ENCODE measurements around the gene ADAMTS13.
A peak's percentile ranks its signal among the peaks of the same experiment; 100 is the strongest.

Gene ADAMTS13

DNA sequence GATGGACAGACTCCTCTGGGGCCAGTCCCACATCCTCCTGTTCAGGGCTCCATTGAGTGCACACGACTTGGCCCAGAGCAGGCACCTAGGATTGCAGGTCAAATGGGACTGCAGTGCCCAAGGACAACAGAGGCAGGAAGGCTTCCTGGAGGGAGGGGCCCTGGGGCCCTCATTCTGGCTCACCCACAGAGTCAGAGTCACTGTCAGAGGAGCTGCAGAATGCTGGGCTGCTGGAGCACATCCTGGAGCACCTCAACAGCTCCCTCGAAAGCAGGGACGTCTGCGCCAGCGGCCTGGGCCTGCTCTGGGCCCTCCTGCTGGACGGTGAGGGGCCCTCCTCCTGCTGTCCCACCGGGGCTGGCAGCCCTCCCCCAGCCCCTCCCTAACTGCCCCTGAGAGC, 19.5 kb upstream of the ADAMTS13 start:
- Mint-ChIP-seq H3K27me3 (no peaks in the 10 kb centered on the region), H3K4me1 (peaks cover 17% of the 10 kb centered on the region), H3K9me3 (no peaks in the 10 kb centered on the region), H3K36me3 (peaks cover 13% of the 10 kb centered on the region), H3K4me3 (no peak overlapping the region), H3K27ac (no peak overlapping the region)
- DNase-seq (ENCODE audit: low spot score in 2 of 2), result no peak
- no peak for ATAC-seq (ENCODE audit: low read depth)

GRCh38 chr9:133403766-133404453, 18.3 kb upstream of the ADAMTS13 start:
- Mint-ChIP-seq H3K27ac (no peak overlapping the region), H3K4me1 (peaks cover 17% of the 10 kb centered on the region), H3K36me3 (peaks cover 13% of the 10 kb centered on the region), H3K9me3 (no peaks in the 10 kb centered on the region), H3K4me3 (no peak overlapping the region), H3K27me3 (no peaks in the 10 kb centered on the region)
- peak; percentile 45 to 46 for DNase-seq (ENCODE audit: low spot score in 2 of 2)
- peak; percentile 55 for ATAC-seq (ENCODE audit: low read depth)

DNA sequence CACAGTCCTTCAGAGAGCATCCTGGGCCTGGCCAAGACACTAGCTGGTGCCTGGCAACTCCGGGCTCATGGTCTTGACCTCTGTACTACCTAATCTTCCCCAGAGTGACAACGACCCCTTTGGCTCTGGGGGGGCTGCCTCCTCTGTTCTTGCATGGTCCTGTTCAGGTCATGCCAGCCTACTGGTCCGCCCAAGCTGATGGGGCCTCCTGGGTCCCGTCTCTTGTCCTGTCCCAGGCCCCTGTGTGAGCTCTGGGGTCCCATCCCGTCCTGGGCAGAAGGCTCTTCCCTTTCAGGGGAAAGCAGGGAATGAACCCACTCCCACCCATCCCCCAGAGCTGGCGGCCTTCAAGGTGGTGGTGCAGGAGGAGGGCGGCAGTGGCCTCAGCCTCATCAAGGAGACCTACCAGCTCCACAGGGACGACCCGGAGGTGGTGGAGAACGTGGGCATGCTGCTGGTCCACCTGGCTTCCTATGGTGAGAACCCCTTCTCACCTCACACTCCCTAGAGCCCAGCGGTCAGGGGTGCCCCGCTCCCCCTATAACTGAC, 17.6 kb upstream of the ADAMTS13 start:
- Mint-ChIP-seq H3K27me3 (no peaks in the 10 kb centered on the region), H3K9me3 (no peaks in the 10 kb centered on the region), H3K27ac (no peak overlapping the region), H3K36me3 (peaks cover 13% of the 10 kb centered on the region), H3K4me1 (peaks cover 15% of the 10 kb centered on the region), H3K4me3 (no peak overlapping the region)
- DNase-seq (ENCODE audit: low spot score in 2 of 2), result no peak
- no peak for ATAC-seq (ENCODE audit: low read depth)

DNA sequence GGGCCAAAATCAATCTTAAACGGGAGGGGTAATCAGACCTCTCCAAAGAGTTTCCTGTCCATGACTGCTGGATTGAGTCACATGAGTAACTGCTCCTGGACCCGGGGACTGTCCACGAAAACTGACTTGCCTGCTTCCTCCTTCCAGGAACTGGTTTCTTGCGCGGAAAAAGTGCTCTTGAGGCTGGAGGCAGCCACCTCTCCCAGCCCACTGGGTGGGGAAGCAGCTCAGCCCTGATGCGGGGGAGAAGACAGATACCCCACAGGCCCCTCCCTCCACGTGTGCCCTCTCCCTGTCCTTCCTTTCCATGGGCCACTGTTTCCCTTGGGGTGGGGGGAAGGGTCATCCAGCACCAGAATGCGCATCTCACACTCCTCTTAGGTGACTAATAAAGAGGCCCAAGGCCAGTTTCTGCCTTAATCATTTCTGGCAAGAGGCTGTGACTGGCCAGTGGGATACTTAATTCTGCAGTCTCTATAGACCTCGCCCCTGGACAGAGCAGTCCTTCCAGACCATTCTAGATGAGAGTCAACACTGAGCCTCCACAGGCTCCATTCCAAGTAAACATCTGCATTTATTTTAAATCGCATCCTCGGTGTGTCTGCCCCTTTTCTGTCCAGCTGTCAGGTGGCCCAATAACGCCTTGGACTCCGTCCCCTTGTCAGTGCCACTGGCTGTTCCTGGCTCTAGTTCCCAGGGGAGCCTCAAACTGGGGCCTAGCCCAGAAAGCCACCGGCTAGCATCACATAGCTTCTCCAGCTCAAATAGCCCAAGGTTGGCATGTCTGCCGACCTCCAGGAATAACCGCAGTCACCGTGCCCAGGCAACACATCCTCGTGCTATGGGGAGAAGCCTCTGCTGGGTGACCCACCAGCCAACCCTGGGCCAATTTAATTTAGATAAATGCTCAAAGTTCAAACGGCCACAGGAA, 16.4 kb upstream of the ADAMTS13 start:
- Mint-ChIP-seq H3K9me3 (no peaks in the 10 kb centered on the region), H3K4me3 (no peak overlapping the region), H3K4me1 (peaks cover 15% of the 10 kb centered on the region), H3K27me3 (no peaks in the 10 kb centered on the region), H3K27ac (no peak overlapping the region), H3K36me3 (peaks cover 19% of the 10 kb centered on the region)
- DNase-seq (ENCODE audit: low spot score in 2 of 2) (no peak), ATAC-seq (ENCODE audit: low read depth) (no peak)

DNA sequence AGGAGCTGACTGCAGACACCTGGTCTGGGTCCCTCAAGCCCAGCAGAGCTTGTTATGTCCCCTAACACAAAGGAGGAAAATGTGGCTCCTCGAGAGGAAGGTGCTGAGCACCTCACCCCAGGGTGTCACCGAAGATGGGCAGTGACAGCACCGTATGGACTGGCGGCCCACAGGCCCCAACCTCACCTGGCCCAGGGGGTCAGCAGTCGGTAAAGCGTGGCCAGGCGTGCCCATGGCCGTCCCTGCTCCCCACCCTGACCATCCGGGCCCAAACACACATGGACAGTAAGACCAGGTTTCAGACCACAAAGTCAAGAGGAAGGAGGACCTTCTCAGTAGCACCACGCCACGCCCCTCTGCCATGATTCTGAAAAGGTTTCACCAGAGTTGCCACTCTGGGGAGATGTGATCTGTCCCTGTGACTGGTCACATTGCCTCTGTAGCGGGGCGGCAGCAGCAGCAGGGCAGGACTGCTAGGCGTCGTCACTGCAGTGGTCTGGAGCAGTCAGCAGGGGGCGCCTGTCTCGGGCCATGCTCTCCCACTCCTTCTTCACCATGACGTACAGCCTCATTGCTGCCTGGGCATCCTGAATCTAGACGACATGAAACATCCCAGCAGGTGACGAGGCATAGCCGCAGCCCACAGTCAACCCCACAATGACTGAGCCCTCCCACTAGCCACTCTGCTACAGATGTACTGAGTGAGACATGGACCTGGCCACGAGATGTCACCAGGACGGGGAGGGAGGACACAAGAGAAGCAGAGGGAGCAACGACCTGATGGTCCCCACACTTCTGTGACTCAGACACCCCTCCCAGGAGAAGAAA, 15.5 kb upstream of the ADAMTS13 start:
- no peaks in the 10 kb centered on the region for H3K9me3 Mint-ChIP-seq
- peaks cover 19% of the 10 kb centered on the region for H3K36me3 Mint-ChIP-seq
- ATAC-seq (ENCODE audit: low read depth) (peak; percentile 94), DNase-seq (ENCODE audit: low spot score in 2 of 2) (peak; percentile 81)
- H3K27ac Mint-ChIP-seq, result peak overlapping the region; percentile 73
- H3K27me3 Mint-ChIP-seq, result no peaks in the 10 kb centered on the region
- H3K4me3 Mint-ChIP-seq, result no peak overlapping the region
- H3K4me1 Mint-ChIP-seq, result peaks cover 15% of the 10 kb centered on the region

GRCh38 chr9:133408042-133408441, 14.1 kb upstream of the ADAMTS13 start:
- no peak for DNase-seq (ENCODE audit: low spot score in 2 of 2)
- no peaks in the 10 kb centered on the region for H3K9me3 Mint-ChIP-seq
- H3K4me3 Mint-ChIP-seq, result no peak overlapping the region
- H3K4me1 Mint-ChIP-seq, result peaks cover 13% of the 10 kb centered on the region
- H3K27me3 Mint-ChIP-seq, result no peaks in the 10 kb centered on the region
- peaks cover 27% of the 10 kb centered on the region for H3K36me3 Mint-ChIP-seq
- ATAC-seq (ENCODE audit: low read depth), result no peak
- H3K27ac Mint-ChIP-seq, result no peak overlapping the region

GRCh38 chr9:133415170-133415569, 7.0 kb upstream of the ADAMTS13 start:
- no peak for DNase-seq (ENCODE audit: low spot score in 2 of 2)
- peaks cover 27% of the 10 kb centered on the region for H3K4me1 Mint-ChIP-seq
- H3K4me3 Mint-ChIP-seq, result no peak overlapping the region
- no peaks in the 10 kb centered on the region for H3K27me3 Mint-ChIP-seq
- ATAC-seq (ENCODE audit: low read depth), result no peak
- H3K9me3 Mint-ChIP-seq, result peaks cover 3% of the 10 kb centered on the region
- peaks cover 17% of the 10 kb centered on the region for H3K36me3 Mint-ChIP-seq
- peak overlapping the region; percentile 63 for H3K27ac Mint-ChIP-seq

- ATAC-seq (ENCODE audit: low read depth), result peak; percentile 63
- peak; percentile 76 to 93 for DNase-seq (ENCODE audit: low spot score in 2 of 2)
- peak within 1 kb of the TSS; percentile 93 for H3K4me3 Mint-ChIP-seq
- H3K36me3 Mint-ChIP-seq, result peaks cover 9% of the 10 kb centered on the region
- peaks cover 40% of the 10 kb centered on the region for H3K4me1 Mint-ChIP-seq
- no peaks in the 10 kb centered on the region for H3K27me3 Mint-ChIP-seq
- H3K27ac Mint-ChIP-seq, result peak within 1 kb of the TSS; percentile 93
- peaks cover 3% of the 10 kb centered on the region for H3K9me3 Mint-ChIP-seq
Observed at GRCh38 chr9:133417541-133418461, 4.4 kb upstream of the ADAMTS13 start, which contains the start of gene REXO4. Gene REXO4, minus strand, starts transcription at chr9:133418010. Its CDS starts 166 bp downstream, at chr9:133417844.

DNA sequence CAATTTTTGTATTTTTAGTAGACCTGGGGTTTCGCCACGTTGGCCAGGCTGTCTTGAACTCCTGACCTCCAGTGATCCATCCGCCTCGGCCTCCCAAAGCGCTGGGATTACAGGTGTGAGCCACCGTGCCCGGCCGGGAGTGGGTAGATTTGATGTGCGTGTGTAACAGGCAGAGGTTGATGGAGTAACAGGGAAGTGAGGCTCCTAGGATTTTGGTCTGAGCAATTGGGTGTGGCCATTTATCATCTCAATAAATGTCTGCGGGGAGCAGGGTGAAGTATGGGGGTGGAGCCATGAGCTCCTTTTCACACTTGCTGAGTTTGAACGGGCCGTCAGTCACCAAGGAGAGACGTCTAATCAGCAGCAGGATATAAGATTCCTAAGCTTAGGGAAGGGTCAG, 3.2 kb upstream of the ADAMTS13 start:
- Mint-ChIP-seq H3K27ac (peak overlapping the region; percentile 93), H3K36me3 (peaks cover 7% of the 10 kb centered on the region)
- ATAC-seq (ENCODE audit: low read depth), result no peak

DNA sequence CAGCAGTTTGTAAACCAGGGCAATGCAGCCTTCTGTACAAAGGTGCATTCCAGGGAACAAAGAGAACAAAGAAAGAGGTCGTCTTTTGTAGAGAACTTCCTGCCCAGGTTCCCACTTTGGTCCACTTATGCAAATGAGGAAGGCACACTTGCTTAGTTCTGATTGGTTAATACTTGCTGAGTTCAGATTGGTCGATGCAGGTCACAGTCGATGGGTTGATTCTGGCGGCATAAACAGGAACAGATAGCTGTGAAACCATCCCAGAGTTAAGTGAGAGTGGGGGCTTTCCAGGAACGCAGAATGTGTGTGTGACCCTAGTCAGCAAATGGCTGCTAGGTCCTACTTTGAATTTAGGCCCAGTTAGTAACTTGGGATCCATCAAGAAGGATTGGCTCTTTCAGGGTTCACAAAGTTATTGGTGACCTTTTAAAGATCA, 1.8 kb upstream of the ADAMTS13 start:
- H3K27ac Mint-ChIP-seq, result peak overlapping the region; percentile 99
- H3K9me3 Mint-ChIP-seq, result peaks cover 3% of the 10 kb centered on the region
- ATAC-seq (ENCODE audit: low read depth) (peak; percentile 82), DNase-seq (ENCODE audit: low spot score in 2 of 2) (peak; percentile 51 to 74)
- H3K27me3 Mint-ChIP-seq, result no peaks in the 10 kb centered on the region
- H3K4me3 Mint-ChIP-seq, result no peak overlapping the region
- H3K36me3 Mint-ChIP-seq, result peaks cover 4% of the 10 kb centered on the region
- peaks cover 35% of the 10 kb centered on the region for H3K4me1 Mint-ChIP-seq

More for the DNA sequence above, 3.2 kb upstream of the ADAMTS13 start:
- Mint-ChIP-seq H3K4me3 (peak overlapping the region; percentile 93), H3K9me3 (peaks cover 3% of the 10 kb centered on the region), H3K4me1 (peaks cover 40% of the 10 kb centered on the region), H3K27me3 (no peaks in the 10 kb centered on the region)
- no peak for DNase-seq (ENCODE audit: low spot score in 2 of 2)

- Mint-ChIP-seq H3K9me3 (peaks cover 3% of the 10 kb centered on the region), H3K4me1 (peaks cover 26% of the 10 kb centered on the region), H3K36me3 (peaks cover 4% of the 10 kb centered on the region), H3K4me3 (no peak overlapping the region), H3K27ac (no peak overlapping the region), H3K27me3 (no peaks in the 10 kb centered on the region)
- DNase-seq (ENCODE audit: low spot score in 2 of 2), result no peak
- no peak for ATAC-seq (ENCODE audit: low read depth)
Observed at GRCh38 chr9:133423216-133423615, 1.0 kb downstream of the ADAMTS13 start.

DNA sequence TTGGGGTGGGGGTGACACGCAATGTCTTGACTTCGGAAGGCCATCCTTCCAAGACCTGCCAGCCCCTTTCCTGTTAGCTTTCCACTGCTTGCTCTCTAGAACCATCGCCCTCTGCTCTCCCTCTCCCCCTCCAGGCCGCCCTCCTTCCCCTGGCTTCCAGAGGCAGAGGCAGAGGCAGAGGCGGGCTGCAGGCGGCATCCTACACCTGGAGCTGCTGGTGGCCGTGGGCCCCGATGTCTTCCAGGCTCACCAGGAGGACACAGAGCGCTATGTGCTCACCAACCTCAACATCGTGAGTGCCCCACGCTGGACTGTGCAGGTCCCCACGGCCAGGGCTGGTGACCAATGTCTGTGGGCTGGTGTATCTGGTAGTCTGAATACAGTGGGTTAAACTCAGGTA, 2.0 kb downstream of the ADAMTS13 start:
- no peaks in the 10 kb centered on the region for H3K27me3 Mint-ChIP-seq

More for the DNA sequence above, 2.0 kb downstream of the ADAMTS13 start:
- Mint-ChIP-seq H3K27ac (no peak overlapping the region), H3K9me3 (peaks cover 2% of the 10 kb centered on the region), H3K4me3 (no peak overlapping the region), H3K36me3 (peaks cover 2% of the 10 kb centered on the region), H3K4me1 (peaks cover 19% of the 10 kb centered on the region)
- ATAC-seq (ENCODE audit: low read depth), result no peak
- DNase-seq (ENCODE audit: low spot score in 2 of 2), result no peak
